Measurements from ENCODE around the gene SCAP.

Gene SCAP

DNA sequence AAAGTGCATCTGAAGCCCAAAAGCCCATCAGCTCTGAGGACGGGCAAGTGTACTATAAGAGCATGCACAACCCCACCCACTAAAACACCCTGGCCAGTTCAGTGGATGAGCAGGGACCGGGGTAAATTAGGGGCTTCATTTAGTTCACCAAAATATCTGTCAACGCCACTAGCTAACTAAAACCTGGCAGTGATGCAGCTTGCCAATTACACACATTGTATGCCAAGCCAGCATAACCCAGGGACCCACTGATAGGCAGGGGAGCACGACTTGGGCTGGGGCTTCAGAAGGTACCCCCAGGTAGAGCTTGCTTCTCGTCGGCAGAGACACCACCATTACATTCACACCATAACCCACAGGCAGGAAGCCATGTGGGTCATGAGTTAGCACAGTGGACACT lies 47.9 kb downstream of the SCAP start:
- H3K27ac ChIP-seq (ENCODE audit: extremely low read depth, low read depth, low read length), result no peak overlapping the region
- H3K4me3 ChIP-seq (ENCODE audit: low read depth, low read length), result no peak overlapping the region
- POLR2A ChIA-PET, result interaction anchor here (0.6 kb wide), 1 partner anchor 495 kb away, joined by 3 read pairs; no protein-coding TSS in a partner anchor
- H3K36me3 ChIP-seq (ENCODE audit: control insufficient read depth in 2 of 2, insufficient read depth in 1 of 2, low read length in 2 of 2), result peaks cover 0 to 76% of the 10 kb centered on the region in 2 experiments; a peak in 1 of 3 replicates
- TF ChIP-seq ZNF623 (tag by site-specific recombination; IDR thresholded peaks at IDR 0.05), result no peak
- no peak for TF ChIP-seq ZNF548 (tag by site-specific recombination; IDR thresholded peaks at IDR 0.05)
- TF ChIP-seq ZNF629 (tag by site-specific recombination; IDR thresholded peaks at IDR 0.05), result no peak
- TF ChIP-seq KLF9 (tag by site-specific recombination; IDR thresholded peaks at IDR 0.05; ENCODE audit: low read depth), result no peak
- TF ChIP-seq KLF7 (tag by site-specific recombination; IDR thresholded peaks at IDR 0.05; ENCODE audit: borderline replicate concordance), result no peak
- no peak for TF ChIP-seq MYNN (tag by site-specific recombination; IDR thresholded peaks at IDR 0.05; ENCODE audit: borderline replicate concordance)
- no peak for TF ChIP-seq GLI2 (tag by site-specific recombination; IDR thresholded peaks at IDR 0.05; ENCODE audit: borderline replicate concordance, low read depth)
- no peak for TF ChIP-seq GLIS2 (tag by site-specific recombination; IDR thresholded peaks at IDR 0.05)
- no peak for TF ChIP-seq SP7 (tag by site-specific recombination; IDR thresholded peaks at IDR 0.05)
- no peak for TF ChIP-seq ZNF138 (tag by site-specific recombination; IDR thresholded peaks at IDR 0.05; ENCODE audit: borderline replicate concordance)
- no peak for TF ChIP-seq ZNF292 (tag by site-specific recombination; IDR thresholded peaks at IDR 0.05; ENCODE audit: borderline replicate concordance, low read depth)
- no peak for TF ChIP-seq ZNF121 (tag by site-specific recombination; IDR thresholded peaks at IDR 0.05)
- TF ChIP-seq KLF10 (tag by site-specific recombination; IDR thresholded peaks at IDR 0.05), result no peak
- TF ChIP-seq ZEB2 (tag by site-specific recombination; IDR thresholded peaks at IDR 0.05), result no peak
- no peak for TF ChIP-seq ZFP37 (tag by site-specific recombination; IDR thresholded peaks at IDR 0.05)
- no peak for TF ChIP-seq MEIS1 (CRISPR knock-in tag; IDR thresholded peaks at IDR 0.05; ENCODE audit: borderline replicate concordance)
- no peak for TF ChIP-seq ZNF776 (tag by site-specific recombination; IDR thresholded peaks at IDR 0.05; ENCODE audit: borderline replicate concordance)
- no peak for TF ChIP-seq BCL11B (tag by site-specific recombination; IDR thresholded peaks at IDR 0.05; ENCODE audit: low read depth)
- TF ChIP-seq, protein P1, sequence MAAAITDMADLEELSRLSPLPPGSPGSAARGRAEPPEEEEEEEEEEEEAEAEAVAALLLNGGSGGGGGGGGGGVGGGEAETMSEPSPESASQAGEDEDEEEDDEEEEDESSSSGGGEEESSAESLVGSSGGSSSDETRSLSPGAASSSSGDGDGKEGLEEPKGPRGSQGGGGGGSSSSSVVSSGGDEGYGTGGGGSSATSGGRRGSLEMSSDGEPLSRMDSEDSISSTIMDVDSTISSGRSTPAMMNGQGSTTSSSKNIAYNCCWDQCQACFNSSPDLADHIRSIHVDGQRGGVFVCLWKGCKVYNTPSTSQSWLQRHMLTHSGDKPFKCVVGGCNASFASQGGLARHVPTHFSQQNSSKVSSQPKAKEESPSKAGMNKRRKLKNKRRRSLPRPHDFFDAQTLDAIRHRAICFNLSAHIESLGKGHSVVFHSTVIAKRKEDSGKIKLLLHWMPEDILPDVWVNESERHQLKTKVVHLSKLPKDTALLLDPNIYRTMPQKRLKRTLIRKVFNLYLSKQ (tag by site-specific recombination; IDR thresholded peaks at IDR 0.05; ENCODE audit: borderline replicate concordance), result no peak
- no peaks in the 10 kb centered on the region for H3K9me3 ChIP-seq (ENCODE audit: control insufficient read depth, insufficient read depth, low read depth, low read length)
- CTCF ChIA-PET, result no interaction called here
- H3K4me1 ChIP-seq (ENCODE audit: control insufficient read depth, insufficient read depth, low read length), result no peaks in the 10 kb centered on the region

DNA sequence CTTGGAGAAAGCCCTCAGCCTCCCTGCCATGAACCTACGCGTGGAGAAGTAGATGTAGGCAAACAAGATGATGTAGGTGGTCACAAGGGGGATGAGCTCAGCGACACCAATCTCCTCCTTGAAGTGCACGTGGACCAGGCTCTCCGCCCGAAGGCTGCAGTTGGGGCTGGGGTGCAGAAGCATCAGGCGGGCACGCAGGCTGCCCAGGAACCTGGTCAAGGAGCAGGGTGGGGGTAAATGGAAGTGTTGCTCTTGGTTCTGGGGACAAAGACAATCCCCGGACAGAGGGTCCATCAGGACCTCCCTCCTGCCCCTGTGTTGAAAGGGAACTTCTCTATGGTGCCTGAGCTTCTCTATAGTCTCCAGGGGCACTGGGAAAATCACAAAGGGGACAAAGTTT lies 49.8 kb downstream of the SCAP start:
- ChIA-PET CTCF (no interaction called here), POLR2A (no interaction called here)
- Histone ChIP-seq H3K27ac (ENCODE audit: extremely low read depth, low read depth, low read length) (no peak overlapping the region), H3K36me3 (ENCODE audit: control insufficient read depth in 2 of 2, insufficient read depth in 1 of 2, low read length in 2 of 2) (peaks cover 0 to 79% of the 10 kb centered on the region in 2 experiments; a peak in 1 of 3 replicates), H3K9me3 (ENCODE audit: control insufficient read depth, insufficient read depth, low read depth, low read length) (no peaks in the 10 kb centered on the region), H3K4me3 (ENCODE audit: low read depth, low read length) (no peak overlapping the region), H3K4me1 (ENCODE audit: control insufficient read depth, insufficient read depth, low read length) (no peaks in the 10 kb centered on the region)
- no peak for TF ChIP-seq ZNF423 (tag by site-specific recombination; IDR thresholded peaks at IDR 0.05)
- TF ChIP-seq, protein P2, sequence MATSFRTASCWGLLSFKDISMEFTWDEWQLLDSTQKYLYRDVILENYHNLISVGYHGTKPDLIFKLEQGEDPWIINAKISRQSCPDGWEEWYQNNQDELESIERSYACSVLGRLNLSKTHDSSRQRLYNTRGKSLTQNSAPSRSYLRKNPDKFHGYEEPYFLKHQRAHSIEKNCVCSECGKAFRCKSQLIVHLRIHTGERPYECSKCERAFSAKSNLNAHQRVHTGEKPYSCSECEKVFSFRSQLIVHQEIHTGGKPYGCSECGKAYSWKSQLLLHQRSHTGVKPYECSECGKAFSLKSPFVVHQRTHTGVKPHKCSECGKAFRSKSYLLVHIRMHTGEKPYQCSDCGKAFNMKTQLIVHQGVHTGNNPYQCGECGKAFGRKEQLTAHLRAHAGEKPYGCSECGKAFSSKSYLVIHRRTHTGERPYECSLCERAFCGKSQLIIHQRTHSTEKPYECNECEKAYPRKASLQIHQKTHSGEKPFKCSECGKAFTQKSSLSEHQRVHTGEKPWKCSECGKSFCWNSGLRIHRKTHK (tag by site-specific recombination; IDR thresholded peaks at IDR 0.05), result no peak
- TF ChIP-seq, protein P3, sequence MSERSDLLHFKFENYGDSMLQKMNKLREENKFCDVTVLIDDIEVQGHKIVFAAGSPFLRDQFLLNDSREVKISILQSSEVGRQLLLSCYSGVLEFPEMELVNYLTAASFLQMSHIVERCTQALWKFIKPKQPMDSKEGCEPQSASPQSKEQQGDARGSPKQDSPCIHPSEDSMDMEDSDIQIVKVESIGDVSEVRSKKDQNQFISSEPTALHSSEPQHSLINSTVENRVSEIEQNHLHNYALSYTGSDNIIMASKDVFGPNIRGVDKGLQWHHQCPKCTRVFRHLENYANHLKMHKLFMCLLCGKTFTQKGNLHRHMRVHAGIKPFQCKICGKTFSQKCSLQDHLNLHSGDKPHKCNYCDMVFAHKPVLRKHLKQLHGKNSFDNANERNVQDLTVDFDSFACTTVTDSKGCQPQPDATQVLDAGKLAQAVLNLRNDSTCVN (tag by site-specific recombination; optimal IDR thresholded peaks at IDR 0.05), result no peak
- no peak for TF ChIP-seq ZNF394 (tag by site-specific recombination; IDR thresholded peaks at IDR 0.05; ENCODE audit: borderline replicate concordance)
- TF ChIP-seq ZBTB21 (tag by site-specific recombination; IDR thresholded peaks at IDR 0.05), result no peak
- no peak for TF ChIP-seq ZBTB7A (tag by site-specific recombination; IDR thresholded peaks at IDR 0.05; ENCODE audit: low read depth)
- no peak for TF ChIP-seq ZNF830 (tag by site-specific recombination; IDR thresholded peaks at IDR 0.05; ENCODE audit: low read depth)
- TF ChIP-seq, protein P4, sequence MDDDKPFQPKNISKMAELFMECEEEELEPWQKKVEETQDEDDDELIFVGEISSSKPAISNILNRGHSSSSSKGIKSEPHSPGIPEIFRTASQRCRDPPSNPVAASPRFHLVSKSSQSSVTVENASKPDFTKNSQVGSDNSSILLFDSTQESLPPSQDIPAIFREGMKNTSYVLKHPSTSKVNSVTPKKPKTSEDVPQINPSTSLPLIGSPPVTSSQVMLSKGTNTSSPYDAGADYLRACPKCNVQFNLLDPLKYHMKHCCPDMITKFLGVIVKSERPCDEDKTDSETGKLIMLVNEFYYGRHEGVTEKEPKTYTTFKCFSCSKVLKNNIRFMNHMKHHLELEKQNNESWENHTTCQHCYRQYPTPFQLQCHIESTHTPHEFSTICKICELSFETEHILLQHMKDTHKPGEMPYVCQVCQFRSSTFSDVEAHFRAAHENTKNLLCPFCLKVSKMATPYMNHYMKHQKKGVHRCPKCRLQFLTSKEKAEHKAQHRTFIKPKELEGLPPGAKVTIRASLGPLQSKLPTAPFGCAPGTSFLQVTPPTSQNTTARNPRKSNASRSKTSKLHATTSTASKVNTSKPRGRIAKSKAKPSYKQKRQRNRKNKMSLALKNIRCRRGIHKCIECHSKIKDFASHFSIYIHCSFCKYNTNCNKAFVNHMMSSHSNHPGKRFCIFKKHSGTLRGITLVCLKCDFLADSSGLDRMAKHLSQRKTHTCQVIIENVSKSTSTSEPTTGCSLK (tag by site-specific recombination; IDR thresholded peaks at IDR 0.05), result no peak
- TF ChIP-seq, protein P5, sequence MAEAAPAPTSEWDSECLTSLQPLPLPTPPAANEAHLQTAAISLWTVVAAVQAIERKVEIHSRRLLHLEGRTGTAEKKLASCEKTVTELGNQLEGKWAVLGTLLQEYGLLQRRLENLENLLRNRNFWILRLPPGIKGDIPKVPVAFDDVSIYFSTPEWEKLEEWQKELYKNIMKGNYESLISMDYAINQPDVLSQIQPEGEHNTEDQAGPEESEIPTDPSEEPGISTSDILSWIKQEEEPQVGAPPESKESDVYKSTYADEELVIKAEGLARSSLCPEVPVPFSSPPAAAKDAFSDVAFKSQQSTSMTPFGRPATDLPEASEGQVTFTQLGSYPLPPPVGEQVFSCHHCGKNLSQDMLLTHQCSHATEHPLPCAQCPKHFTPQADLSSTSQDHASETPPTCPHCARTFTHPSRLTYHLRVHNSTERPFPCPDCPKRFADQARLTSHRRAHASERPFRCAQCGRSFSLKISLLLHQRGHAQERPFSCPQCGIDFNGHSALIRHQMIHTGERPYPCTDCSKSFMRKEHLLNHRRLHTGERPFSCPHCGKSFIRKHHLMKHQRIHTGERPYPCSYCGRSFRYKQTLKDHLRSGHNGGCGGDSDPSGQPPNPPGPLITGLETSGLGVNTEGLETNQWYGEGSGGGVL (tag by site-specific recombination; IDR thresholded peaks at IDR 0.05), result no peak
- no peak for TF ChIP-seq ZNF248 (tag by site-specific recombination; IDR thresholded peaks at IDR 0.05)

Measured in HEK293 (cell line).